GM12891 (cell line): ENCODE data around the gene PTPN13.

Experiments used
- POLR2A ChIP-seq: IDR thresholded peaks from 2 replicates; pipeline ENCODE4 v1.6.1; 2011; ENCODE audit warnings: low read depth, low read length, control low read depth
- POLR2AphosphoS5 ChIP-seq: IDR thresholded peaks from 2 replicates; pipeline ENCODE4 v1.6.1; 2011; ENCODE audit warnings: low read depth, low read length, control low read depth
- POU2F2 ChIP-seq: IDR thresholded peaks from 2 replicates; pipeline ENCODE4 v1.6.1; 2011; ENCODE audit warnings: low read depth, mild to moderate bottlenecking, control low read depth, low read length, moderate library complexity
- SPI1 ChIP-seq: IDR thresholded peaks from 2 replicates; pipeline ENCODE4 v1.6.1; 2011; ENCODE audit warnings: low read depth, low read length, control low read depth
- TAF1 ChIP-seq: IDR thresholded peaks from 2 replicates; pipeline ENCODE4 v1.6.1; 2011; ENCODE audit warnings: low read depth, low read length, control low read depth

DNA sequence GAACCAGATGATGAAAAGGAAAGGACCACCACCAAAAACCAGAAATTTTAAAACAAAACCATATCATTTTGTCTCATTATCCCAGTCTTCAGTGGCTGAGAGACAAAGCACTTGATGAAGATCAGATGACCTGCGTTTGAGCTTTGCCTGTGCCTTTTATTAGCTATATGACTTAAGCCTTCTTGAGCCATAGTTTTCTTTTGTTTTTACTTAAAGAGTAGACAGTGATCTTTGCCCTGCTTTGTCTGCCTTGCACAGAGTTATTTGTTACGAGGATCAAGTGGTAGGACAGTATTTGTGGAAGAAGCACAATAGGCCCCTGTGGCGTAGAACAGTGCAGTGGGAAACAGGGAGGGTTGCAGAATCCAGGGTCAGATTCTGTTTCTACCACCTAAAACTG, 165.2 kb downstream of the PTPN13 start:
- TF ChIP-seq POLR2A (no peak), POU2F2 (no peak), SPI1 (no peak), TAF1 (no peak), POLR2AphosphoS5 (no peak)
